Diencephalon (tissue), 1 donor: ENCODE results near the gene TMPRSS13. TPM values are rescaled to one million over a fixed set of nuclear protein-coding genes. Genes with fewer than 3 reads are reported as not detected.

Experiments used
- total RNA-seq: library from RNA; depleted of rRNA; stranded (reverse); fragments of >200 nt; gene quantifications from one replicate; pipeline ENCODE4 v1.2.3, GENCODE V29; 2014

The TMPRSS13 gene
- 0.23 TPM for total RNA-seq

DNA sequence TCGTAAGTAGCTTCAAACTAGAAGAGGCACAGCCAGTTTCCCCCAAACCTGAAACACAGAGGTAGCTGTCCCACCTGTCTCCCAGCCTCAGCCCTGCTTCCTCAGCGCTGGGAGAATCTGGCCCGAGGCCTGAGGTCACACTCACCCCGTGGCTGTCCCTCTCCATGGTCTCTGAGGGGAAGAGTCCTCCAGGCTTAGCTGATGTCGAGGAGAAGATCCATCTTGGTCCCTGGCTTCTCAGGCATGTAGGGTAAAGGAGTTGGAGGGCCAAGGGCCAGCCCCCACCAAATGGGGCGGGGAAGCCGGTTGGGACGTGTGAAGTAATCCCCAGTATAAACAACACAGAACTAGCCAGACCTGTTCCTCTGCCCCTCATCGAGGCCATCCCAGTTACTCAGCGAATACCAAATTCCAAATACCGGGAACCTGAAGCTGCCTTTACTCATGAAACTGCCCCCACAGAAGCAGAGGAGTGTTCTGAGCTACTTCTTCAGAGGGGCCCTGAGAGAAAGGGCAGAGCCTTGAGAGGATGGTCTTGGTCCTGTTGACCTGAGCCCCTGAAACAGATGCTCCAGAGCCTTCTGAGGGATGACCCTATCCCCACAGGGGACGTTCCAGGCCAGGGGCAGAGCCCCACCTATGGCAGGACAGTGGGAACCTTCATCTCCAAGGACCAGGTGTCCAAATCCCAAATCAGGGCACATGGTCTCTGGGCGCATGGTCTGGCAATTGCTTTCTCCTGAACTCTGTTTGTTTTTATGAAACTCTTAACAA, at the start of gene TMPRSS13:
TSS of gene TMPRSS13 (minus strand) at position 261 of the 774 bp plus-strand sequence. CDS start at position 166, 95 bp downstream.

DNA sequence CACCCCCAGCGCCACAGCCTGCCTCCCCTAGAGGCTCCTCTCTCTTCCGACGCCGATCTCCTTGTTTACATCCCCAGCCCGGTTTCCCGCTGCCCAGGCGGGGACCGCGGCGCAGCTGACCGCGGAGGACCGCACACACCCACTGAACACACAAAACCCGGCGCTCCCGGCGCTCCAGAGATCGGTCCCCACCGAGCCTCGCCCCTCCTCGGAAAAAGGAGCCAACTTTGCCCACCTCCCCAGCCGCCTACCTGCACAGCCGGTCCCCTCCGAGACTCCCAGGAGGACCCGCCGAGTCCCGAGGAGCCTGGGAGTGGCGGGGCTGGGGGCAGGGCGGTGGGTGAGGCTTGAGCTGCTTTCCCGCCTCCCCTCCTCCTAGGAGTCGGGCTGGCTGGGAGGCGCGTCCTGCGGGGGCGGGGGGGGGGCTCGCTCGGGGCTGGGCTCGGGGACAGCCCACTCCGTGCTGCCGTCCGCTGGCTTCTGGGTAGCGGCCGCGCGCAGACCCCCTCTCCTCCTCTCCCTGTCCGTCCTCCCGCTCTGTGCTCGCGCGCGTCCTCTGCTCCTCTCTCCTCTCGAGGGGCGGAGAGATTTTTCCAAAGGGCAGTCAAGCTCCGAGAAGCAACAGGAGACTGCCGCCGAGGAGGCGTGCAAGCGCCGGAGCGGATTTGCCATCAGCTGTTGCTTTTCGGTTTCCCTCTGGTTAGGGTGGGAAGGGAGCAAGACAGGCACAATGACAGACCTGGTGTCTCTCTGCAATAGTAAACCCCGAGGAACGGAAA, 52.7 kb downstream of the TMPRSS13 start, which contains the start of gene FXYD6:
TSS of gene FXYD6 (minus strand) at position 318 of the 779 bp plus-strand sequence. CDS start 33,882 bp downstream, outside the sequence.

Other genes starting within 250 kb of the TMPRSS13 start
- gene DSCAML1, start 132.2 kb downstream of the TMPRSS13 start, total RNA-seq = 8.1 TPM
- gene FXYD2, start 104.7 kb downstream of the TMPRSS13 start, total RNA-seq = 1.8 TPM
- 164 TPM for gene FXYD6, start 52.7 kb downstream of the TMPRSS13 start, total RNA-seq
- gene IL10RA, start 57.0 kb upstream of the TMPRSS13 start, total RNA-seq = 3.7 TPM
- not detected for gene TMPRSS4, start 147.7 kb upstream of the TMPRSS13 start, total RNA-seq
- gene SMIM35, start 157.6 kb upstream of the TMPRSS13 start, total RNA-seq = under 0.01 TPM
- gene SCN4B, start 223.4 kb upstream of the TMPRSS13 start, total RNA-seq = 14.5 TPM
- gene SCN2B, start 247.2 kb upstream of the TMPRSS13 start, total RNA-seq = 15.0 TPM